Endothelial cell of umbilical vein (primary cell): ENCODE results near the gene RAD51B. TPM values are rescaled to one million over a fixed set of nuclear protein-coding genes. Genes with fewer than 3 reads are reported as not detected.

Source experiments
- BruUV-seq: library from RNA; stranded (reverse); fragments of 400-500 nt; replicated peaks from 2 replicates; lab custom pipeline; 2021; lab: Mats Ljungman, UMichigan
- CTCF ChIA-PET: fragments of 300-600, 350-600 bp; sonication (Branson Sonifier 250); formaldehyde crosslinking; loops from one replicate; lab custom pipeline; 2021; ENCODE audit warnings: antibody characterized with exemption, inconsistent platforms; lab: Charles Lee
- POLR2A ChIA-PET: fragments of 300-600, 350-600 bp; sonication (Branson Sonifier 250); formaldehyde crosslinking; loops from one replicate; lab custom pipeline; 2021; ENCODE audit warnings: antibody characterized with exemption, inconsistent platforms; lab: Charles Lee
- DNase-seq: peaks from one replicate; pipeline ENCODE4 v3.0.0-alpha.2; 2011; ENCODE audit warnings: low read depth, low spot score
- FAIRE-seq: peaks from 2 replicates; lab custom pipeline; 2011; peaks lifted over from hg19 to GRCh38; lab: Jason Lieb, UNC
- H2AFZ ChIP-seq: 2 replicates; pipeline ENCODE4 v1.6.0; 2012; ENCODE audit warnings: low read depth, low read length, control low read depth, inconsistent platforms
- H3K27ac ChIP-seq: 2 replicates; pipeline ENCODE4 v1.5.1; 2011; ENCODE audit warnings: low read depth, mild to moderate bottlenecking, control low read depth, low read length, moderate library complexity; ENCODE audit not compliant: insufficient read depth
- H3K27me3 ChIP-seq, 2 experiments: 2 replicates each; pipeline versions ENCODE4 v1.6.0 to v1.6.1; 2011; ENCODE audit warnings: low read length in 2 of 2, mixed read lengths in 1 of 2; ENCODE audit not compliant: control insufficient read depth in 2 of 2, insufficient read depth in 2 of 2
- H3K36me3 ChIP-seq, 2 experiments: 2 replicates in 1 of 2; 3 replicates in 1 of 2; pipeline ENCODE4 v1.5.1; 2011; ENCODE audit warnings: low read length in 2 of 2, mild to moderate bottlenecking in 1 of 2, moderate library complexity in 1 of 2; ENCODE audit not compliant: control insufficient read depth in 2 of 2, insufficient read depth in 2 of 2; ENCODE audit errors: extremely low read depth in 1 of 2
- H3K4me1 ChIP-seq: 3 replicates; pipeline ENCODE4 v1.5.1; 2011; ENCODE audit warnings: mild to moderate bottlenecking, low read length; ENCODE audit not compliant: control insufficient read depth, insufficient read depth; ENCODE audit errors: extremely low read depth
- H3K4me2 ChIP-seq: 2 replicates; pipeline ENCODE4 v1.6.1; 2011; ENCODE audit warnings: low read length, control low read depth, mixed read lengths; ENCODE audit not compliant: insufficient read depth
- H3K4me3 ChIP-seq, 3 experiments: fragments of 200-600 bp in 1 of 3; sonication (generic), shearing (Covaris generic) in 1 of 3; replicated peaks in 1 of 3; 2 replicates each; pipeline ENCODE4 v1.5.1; 2011 to 2016; ENCODE audit warnings: control low read depth in 3 of 3, low read length in 3 of 3, mild to moderate bottlenecking in 2 of 3, inconsistent platforms in 1 of 3, low read depth in 1 of 3, moderate library complexity in 1 of 3; ENCODE audit not compliant: insufficient read depth in 1 of 3
- H3K79me2 ChIP-seq: 2 replicates; pipeline ENCODE4 v1.6.0; 2012; ENCODE audit warnings: low read length, inconsistent platforms; ENCODE audit not compliant: control insufficient read depth, insufficient read depth
- H3K9ac ChIP-seq: replicated peaks from 2 replicates; pipeline ENCODE3; 2011; ENCODE audit warnings: low read length, control low read depth; ENCODE audit not compliant: insufficient read depth; ENCODE audit errors: extremely low read depth
- H3K9me1 ChIP-seq: replicated peaks from 3 replicates; pipeline ENCODE4 v1.6.0; 2011; ENCODE audit warnings: mild to moderate bottlenecking, low read length; ENCODE audit not compliant: control insufficient read depth, insufficient read depth; ENCODE audit errors: extremely low read depth
- H3K9me3 ChIP-seq: replicated peaks from 2 replicates; pipeline ENCODE4 v1.5.1; 2012; ENCODE audit warnings: low read length, inconsistent platforms; ENCODE audit not compliant: control insufficient read depth, insufficient read depth
- H4K20me1 ChIP-seq: replicated peaks from 2 replicates; pipeline ENCODE3; 2011; ENCODE audit warnings: mild to moderate bottlenecking, low read length; ENCODE audit not compliant: control insufficient read depth, insufficient read depth; ENCODE audit errors: extremely low read depth
- CTCF ChIP-seq, 2 donors: IDR thresholded peaks; 1 replicate in 1 of 2; 2 replicates in 1 of 2; pipeline ENCODE4 v1.5.1; 2011; ENCODE audit warnings: low read length in 2 of 2, mild to moderate bottlenecking in 2 of 2, moderate library complexity in 2 of 2, control low read depth in 1 of 2, inconsistent platforms in 1 of 2, low read depth in 1 of 2; ENCODE audit not compliant: insufficient read depth in 1 of 2; ENCODE audit errors: extremely low read depth in 1 of 2
- FOS ChIP-seq: IDR thresholded peaks from 2 replicates; pipeline ENCODE4 v1.6.1; 2011; ENCODE audit warnings: mild to moderate bottlenecking, low read length, moderate library complexity, borderline replicate concordance; ENCODE audit not compliant: insufficient read depth
- MAX ChIP-seq: IDR thresholded peaks from 2 replicates; pipeline ENCODE4 v1.6.1; 2011; ENCODE audit not compliant: insufficient read depth, insufficient read length
- MYC ChIP-seq: IDR thresholded peaks from one replicate; pipeline ENCODE4 v1.6.1; 2011; ENCODE audit warnings: mild to moderate bottlenecking, low read depth, low read length
- POLR2AphosphoS5 ChIP-seq: IDR thresholded peaks from 2 replicates; pipeline ENCODE4 v1.6.1; 2012; ENCODE audit warnings: low read depth, mild to moderate bottlenecking, control low read depth, low read length, moderate library complexity; ENCODE audit not compliant: insufficient read depth
- dilution Hi-C: fragments of 300-500 bp; cut with MboI; formaldehyde crosslinking; loops from one replicate; pipeline ENCODE4 v1.15.0; 2019; ENCODE audit warnings: low sequenced_read_pairs; ENCODE audit not compliant: extremely low pct_ligation_motif_present
- intact Hi-C: fragments of 100-400 bp; cut with micrococcal nuclease; formaldehyde crosslinking; loops from one replicate; pipeline ENCODE4 v1.10.0; 2022
- polyA plus RNA-seq, 4 experiments: library from polyadenylated mRNA; depleted of rRNA in 3 of 4; stranded (reverse) in 3 of 4; unstranded in 1 of 4; fragments of >200 nt; gene quantifications; 2 replicates each; pipeline versions ENCODE4 v1.2.1 to v1.2.3, GENCODE V29; 2011 to 2012; ENCODE audit warnings: missing spikeins in 1 of 4
- total RNA-seq: library from RNA; stranded (reverse); gene quantifications from 2 replicates; pipeline ENCODE4 v1.2.3, GENCODE V29; 2021

RAD51B gene
- total and polyA plus RNA-seq, 2 donors (not counting 3 experiments of a cell fraction or from before 2014, with no cell fraction given): 3.9 to 19.0 TPM

- BruUV-seq: no TSS peak
- H4K20me1 ChIP-seq: no peaks in the 10 kb centered on the region
These were observed 839.7 kb downstream of the RAD51B start for GRCh38 chr14:68658943-68659931.

More at GRCh38 chr14:68658943-68659931, 839.7 kb downstream of the RAD51B start:
- intact Hi-C loops (no loop called here), dilution Hi-C loops (no loop called here)
- CTCF ChIA-PET: interaction anchor here (1.2 to 1.3 kb wide), 3 partner anchors 8 to 166 kb away, joined by 3 to 7 read pairs (median 4); no protein-coding TSS in a partner anchor
- TF ChIP-seq FOS (no peak), POLR2AphosphoS5 (no peak), MAX (no peak), MYC (no peak), CTCF (IDR thresholded peaks at IDR 0.05; ENCODE audit: extremely low read depth in 1 of 2, insufficient read depth in 1 of 2, low read depth in 1 of 2, low read length in 2 of 2) (no peak)
- Histone ChIP-seq H3K4me1 (no peaks in the 10 kb centered on the region), H3K4me3 (no peak overlapping the region), H3K4me2 (no peak overlapping the region), H3K36me3 (no peaks in the 10 kb centered on the region), H3K27ac (no peak overlapping the region), H3K9me1 (no peaks in the 10 kb centered on the region), H3K79me2 (no peaks in the 10 kb centered on the region), H3K27me3 (no peaks in the 10 kb centered on the region), H3K9ac (no peak overlapping the region), H2AFZ (peak overlapping the region; percentile 42), H3K9me3 (no peaks in the 10 kb centered on the region)
- POLR2A ChIA-PET: no interaction called here
- DNase-seq (peak; percentile 18), FAIRE-seq (no peak)
